Right kidney (tissue), 9 donors: ENCODE data around the gene ABCD3.
"Not testable (repeated sequence)": the region's sequence is repeated elsewhere in the genome, so short reads cannot be mapped to it uniquely, and the experiment has no call there.

Experiments
- DNase-seq: peaks from one replicate; pipeline ENCODE4 v3.0.0-alpha.2; 2016
- long read RNA-seq, 8 donors: transcript quantifications; one replicate each; lab custom pipeline, GENCODE V29; 2026

The ABCD3 gene
- long read RNA-seq, donor 1, partial matches to known transcripts = 0 of 4 reads
- long read RNA-seq, donor 1, other reads (novel, unspliced or antisense) = 0 of 4 reads
- long read RNA-seq, donor 2, partial matches to known transcripts = 7 of 11 reads
- long read RNA-seq, donor 2, other reads (novel, unspliced or antisense) = 0 of 11 reads
- long read RNA-seq, donor 3, partial matches to known transcripts = 0 of 2 reads
- long read RNA-seq, donor 3, other reads (novel, unspliced or antisense) = 0 of 2 reads
- long read RNA-seq, donor 4, transcript ABCD3-202 (23 exons, 3,538 nt) = major isoform, 5 of 5 reads
- long read RNA-seq, donor 4, partial matches to known transcripts = 0 of 5 reads
- long read RNA-seq, donor 4, other reads (novel, unspliced or antisense) = 0 of 5 reads
- long read RNA-seq, donor 5, full-length matches to known transcripts = 12 of 40 reads
- long read RNA-seq, donor 5, partial matches to known transcripts = 28 of 40 reads
- long read RNA-seq, donor 5, other reads (novel, unspliced or antisense) = 0 of 40 reads
- long read RNA-seq, donor 6, transcript ABCD3-202 (23 exons, 3,538 nt) = major isoform, 5 of 5 reads
- long read RNA-seq, donor 6, partial matches to known transcripts = 0 of 5 reads
- long read RNA-seq, donor 6, other reads (novel, unspliced or antisense) = 0 of 5 reads
- long read RNA-seq, donor 7, transcript ABCD3-202 (23 exons, 3,538 nt) = major isoform, 9 of 21 reads
- long read RNA-seq, donor 7, partial matches to known transcripts = 11 of 21 reads
- long read RNA-seq, donor 7, other reads (novel, unspliced or antisense) = 0 of 21 reads
- long read RNA-seq, donor 8, transcript ABCD3-202 (23 exons, 3,538 nt) = major isoform, 8 of 17 reads
- long read RNA-seq, donor 8, partial matches to known transcripts = 9 of 17 reads
- long read RNA-seq, donor 8, other reads (novel, unspliced or antisense) = 0 of 17 reads

DNA sequence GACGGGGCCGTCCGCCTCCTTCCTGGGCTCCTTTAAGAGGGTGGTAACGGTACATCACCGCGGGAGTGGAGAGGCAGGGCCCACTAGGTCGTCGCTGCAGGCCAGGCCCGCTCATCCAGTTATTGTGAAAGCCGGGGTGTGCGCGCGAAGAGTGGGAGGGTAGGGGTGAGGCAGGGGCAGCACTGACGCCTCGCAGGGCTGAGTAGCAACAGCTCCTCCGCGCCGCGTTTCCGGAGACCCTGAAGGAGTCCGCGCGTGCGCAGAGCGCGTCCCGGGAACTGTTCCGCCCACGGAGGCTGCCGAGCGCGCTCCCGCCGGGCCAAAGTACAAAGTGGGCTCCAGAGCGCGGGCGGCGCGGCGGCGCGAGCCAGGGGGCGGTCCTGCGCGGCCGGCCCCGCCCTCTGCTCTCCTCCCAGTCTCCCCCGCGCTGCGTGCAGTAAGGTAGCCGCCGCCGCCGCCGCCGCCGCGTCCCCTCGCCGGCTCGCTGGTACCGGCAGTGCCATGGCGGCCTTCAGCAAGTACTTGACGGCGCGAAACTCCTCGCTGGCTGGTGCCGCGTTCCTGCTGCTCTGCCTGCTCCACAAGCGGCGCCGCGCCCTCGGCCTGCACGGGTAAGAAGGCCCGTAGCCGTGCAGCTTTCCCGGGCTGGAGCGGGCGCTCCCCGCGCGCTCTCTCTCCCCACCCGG is at the start of gene ABCD3:
Gene ABCD3, plus strand, starts transcription at position 412 of the 686 bp plus-strand sequence. Its CDS starts 90 bp downstream, at position 502.
- peak; percentile 98 for DNase-seq

DNA sequence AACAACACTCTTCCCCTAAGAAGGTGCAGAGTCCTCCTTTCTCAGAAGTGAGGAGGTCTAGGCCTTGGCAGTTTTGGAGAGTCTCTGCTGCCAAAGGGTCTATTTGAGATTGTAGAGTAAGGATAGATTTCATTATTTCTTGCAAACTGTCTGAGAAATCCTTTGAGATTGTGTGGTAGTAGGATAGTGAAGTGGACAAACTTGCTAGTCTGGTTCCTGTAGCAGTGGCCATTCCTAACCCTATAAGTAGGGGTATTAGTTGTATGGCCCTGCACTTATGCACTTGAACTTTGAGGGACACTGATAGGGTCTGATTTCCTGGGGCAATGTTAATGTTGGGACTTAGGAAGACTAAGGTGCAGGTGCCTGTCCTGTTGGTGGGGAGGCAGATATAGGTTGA is 45.4 kb upstream of the ABCD3 start:
- DNase-seq = not testable (repeated sequence)

DNA sequence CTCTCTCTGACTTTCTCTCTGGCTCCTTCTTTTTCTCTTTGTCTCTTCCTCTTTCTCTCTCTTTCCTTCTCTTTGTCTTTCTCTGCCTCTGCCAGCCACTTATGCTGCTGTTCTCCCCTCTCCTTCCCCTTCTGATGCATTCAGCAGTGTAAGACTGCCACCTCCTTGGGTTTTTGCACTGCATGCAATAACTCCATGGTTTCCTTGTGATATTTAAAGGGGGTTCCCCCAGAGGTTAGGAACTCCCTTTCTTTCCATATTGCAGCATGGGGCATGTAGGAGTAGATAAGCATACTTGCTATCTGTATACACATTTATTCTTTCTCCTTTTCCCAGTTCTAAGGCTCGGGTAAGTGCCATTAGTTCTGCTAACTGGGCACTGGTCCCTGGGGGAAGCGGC is 44.9 kb upstream of the ABCD3 start:
- not testable (repeated sequence) for DNase-seq

DNA sequence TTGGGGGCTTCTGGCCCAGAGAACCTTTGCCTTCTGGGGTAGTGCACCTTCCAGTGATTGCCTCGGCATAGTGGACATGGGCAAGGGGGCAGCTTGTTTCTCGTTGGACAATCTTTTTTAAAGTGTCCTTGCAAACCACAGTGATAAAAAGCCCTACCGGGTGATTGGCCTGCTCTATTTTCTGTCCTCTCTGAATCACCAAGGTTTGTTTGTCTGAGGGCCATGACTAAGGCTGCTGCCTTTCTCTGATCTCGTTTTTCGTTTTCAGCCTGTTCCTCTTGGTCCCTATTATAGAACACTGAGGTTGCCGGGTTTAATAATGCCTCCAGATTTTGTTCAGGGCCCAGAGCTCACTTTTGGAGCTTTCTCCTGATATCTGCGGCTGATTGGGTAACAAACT is 42.5 kb upstream of the ABCD3 start:
- not testable (repeated sequence) for DNase-seq

DNA sequence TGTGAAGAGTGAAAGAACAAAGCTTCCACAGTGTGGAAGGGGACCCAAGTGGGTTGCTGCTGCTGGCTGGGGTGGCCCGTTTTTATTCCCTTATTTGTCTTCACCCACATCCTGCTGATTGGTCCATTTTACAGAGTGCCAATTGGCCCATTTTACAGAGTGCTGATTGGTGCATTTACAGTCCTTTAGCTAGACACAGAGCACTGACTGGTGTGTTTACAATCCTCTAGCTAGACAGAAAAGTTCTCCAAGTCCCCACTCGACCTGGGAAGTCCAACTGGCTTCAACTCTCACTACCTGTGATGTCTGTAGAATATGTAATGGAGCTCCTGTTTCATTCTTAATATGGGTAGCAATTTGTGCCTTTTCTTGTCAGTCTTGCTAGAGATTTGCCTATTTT is 39.7 kb upstream of the ABCD3 start:
- DNase-seq = not testable (repeated sequence)

DNA sequence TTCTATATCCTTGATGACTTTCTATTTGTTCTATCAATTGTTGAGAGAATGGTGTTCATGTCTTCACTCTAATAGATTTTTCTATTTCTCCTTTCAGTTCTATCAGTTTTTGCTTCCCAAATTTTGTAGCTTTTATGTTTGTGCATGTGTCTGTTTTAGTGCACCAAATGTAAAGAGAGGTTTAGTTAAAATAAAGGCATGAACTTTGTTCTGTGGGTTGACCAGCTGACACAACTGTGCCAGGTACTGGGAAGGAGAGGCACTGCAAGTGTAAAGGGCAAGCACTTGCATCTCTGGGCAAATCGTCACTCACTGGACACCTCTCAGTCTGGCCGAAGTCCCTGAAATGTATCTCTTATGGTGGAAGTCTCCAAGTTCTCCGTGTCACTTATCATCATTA is 38.6 kb upstream of the ABCD3 start:
- no peak for DNase-seq

DNA sequence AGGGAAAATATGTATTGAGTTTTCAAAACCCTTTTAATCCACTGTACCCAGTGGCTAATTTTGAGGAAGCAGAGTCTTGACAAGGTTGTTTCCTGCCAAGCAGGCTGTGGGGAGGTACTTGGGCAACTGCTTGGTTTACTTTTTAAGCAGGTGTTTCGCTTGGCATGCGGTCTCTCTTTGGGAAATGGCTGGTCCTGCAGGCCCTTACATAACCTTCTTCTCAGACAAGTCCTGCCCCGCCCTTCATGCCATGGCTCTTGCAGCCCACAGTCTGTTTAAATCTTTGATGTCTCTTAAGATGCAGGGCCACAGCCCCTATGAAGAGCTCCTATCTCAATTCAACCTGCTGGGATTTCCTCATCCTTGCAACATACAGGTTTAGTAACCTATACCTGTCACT is 36.0 kb upstream of the ABCD3 start:
- DNase-seq = no peak

DNA sequence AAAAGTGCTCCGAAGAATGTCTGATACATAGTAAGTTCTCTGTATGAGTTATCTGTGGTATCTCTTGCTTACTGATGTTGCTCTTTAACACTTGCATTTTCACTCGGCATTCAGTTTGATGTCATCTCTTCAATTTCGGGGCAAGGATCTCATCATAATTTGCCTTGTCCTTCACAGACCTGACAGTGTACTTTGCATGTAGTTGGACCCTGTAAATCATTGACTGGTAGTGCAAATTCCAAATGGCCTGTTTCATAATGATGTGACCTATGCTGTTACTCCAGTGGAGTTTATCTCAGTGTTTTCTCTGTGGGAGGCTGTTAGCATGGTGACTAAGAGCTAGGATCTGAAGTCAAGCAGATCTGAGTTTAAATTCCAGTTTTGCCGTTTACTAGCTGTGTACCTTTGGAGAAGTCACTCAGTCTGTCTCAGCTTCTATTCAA is 34.2 kb upstream of the ABCD3 start:
- no peak for DNase-seq

DNA sequence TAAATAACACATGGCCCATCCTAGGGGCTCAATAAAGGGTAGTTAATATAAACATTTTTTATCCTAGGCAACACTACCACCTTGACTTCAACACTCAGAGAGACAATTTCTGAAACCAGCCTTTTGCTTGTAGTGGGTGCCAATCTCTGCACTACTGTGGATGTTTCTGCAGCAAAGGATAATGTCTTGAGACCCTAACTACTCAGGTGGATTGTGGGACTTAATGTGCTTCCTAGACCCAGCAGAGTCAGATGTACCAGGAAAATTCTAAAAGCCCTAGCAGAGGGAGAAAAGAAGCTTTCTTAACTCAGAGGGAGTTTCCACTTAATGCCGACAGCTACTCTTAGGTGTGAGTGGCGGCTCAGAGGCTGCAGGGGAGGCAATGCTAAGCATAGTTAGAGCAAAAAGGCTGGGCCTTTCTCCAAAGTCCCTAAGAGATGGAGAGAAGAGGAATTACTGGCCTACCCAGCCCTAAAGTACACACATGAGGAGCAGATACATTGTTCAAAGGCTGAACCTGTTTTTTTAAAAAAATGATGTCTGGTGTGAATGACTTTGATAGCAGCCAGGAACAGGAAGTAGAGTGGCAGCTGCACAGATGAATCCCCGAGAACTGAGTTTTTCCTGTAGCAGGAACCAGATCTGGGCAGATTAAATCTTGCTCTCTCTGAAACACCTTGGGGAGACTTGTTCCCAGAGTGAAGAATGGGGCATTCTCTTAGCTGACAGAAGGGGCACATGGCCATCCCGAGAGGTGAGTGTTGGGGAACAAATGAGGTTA is 33.5 kb upstream of the ABCD3 start:
- DNase-seq = no peak

DNA sequence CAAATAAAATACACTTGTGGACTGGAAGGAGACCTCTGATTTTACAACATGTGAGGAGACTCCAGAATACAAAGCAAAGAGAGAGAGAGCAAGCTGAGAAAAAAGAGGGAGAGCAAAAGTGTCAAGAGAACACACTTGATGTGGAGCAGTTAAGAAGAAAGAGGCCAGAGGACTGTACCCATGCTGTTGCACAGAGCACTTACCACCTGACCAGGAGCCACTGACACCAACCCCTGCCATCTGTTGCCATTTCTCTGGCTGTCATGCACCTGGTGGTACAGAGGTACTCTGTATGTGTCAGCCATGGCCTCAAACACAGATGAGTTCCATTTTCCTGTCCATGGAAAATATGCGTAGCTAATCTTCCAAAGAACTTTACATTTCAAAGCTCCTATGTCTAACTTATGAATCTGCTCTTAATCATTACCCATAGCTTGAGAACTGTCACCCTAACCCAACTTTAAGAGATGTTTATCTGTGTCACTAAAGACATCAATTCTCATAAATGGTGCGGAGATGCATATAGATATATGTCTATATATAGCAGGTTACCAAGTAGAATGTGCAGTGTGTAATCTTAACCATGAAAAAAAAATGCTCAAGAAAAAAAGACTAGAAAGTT is 32.8 kb upstream of the ABCD3 start:
- DNase-seq = no peak

DNA sequence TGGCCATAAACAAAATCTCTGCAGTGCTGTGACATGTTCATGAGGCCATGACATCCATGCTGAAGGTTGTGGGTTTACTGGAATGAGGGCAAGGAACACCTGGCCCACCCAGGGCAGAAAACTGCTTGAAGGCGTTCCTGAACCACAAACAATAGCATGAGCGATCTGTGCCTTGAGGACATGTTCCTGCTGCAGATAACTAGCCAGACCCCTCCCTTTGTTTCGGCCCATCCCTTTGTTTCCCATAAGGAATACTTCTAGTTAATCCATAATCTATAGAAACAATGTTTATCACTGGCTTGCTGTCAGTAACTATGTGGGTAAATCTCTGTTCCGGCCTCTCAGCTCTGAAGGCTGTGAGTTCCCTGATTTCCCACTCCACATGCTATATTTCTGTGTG is 28.9 kb upstream of the ABCD3 start:
- DNase-seq = no peak

DNA sequence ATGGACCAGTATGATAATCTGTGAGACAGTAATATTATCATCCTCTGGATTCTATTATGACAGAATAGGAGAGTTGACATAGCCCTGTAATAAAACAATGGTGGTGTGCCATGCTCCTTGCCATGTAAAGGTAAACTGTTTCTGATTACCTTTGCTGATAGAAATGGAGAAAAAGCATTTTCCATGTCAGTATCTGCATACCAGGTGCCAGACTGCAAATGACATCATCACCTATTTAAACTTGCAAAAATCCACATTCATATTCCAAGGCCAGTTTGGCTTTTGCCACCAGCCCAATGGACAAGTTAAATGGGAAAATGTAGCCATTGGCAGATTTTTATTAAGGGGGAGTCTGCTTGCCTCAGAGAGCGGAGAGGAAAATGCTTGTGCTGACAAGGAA is 23.9 kb upstream of the ABCD3 start:
- no peak for DNase-seq

DNA sequence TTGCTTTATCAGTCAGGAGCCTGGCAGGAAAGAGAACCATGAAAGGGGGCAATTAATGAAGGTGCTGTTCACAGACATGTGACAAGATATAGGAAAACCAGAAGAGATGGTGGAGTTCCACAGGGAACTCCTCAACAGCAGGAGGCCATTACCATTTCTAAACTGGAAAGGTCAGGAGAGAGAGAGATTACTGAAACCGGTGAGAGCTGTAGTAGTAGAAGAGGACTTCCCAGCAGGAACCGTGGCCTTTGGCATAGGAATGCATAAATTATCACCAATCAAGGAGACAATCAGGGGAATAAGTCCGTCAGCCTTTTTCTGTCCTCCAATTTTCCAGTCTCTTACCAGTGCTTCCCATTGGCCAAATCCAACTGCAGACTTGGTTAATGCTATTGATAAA is 23.0 kb upstream of the ABCD3 start:
- DNase-seq = no peak

DNA sequence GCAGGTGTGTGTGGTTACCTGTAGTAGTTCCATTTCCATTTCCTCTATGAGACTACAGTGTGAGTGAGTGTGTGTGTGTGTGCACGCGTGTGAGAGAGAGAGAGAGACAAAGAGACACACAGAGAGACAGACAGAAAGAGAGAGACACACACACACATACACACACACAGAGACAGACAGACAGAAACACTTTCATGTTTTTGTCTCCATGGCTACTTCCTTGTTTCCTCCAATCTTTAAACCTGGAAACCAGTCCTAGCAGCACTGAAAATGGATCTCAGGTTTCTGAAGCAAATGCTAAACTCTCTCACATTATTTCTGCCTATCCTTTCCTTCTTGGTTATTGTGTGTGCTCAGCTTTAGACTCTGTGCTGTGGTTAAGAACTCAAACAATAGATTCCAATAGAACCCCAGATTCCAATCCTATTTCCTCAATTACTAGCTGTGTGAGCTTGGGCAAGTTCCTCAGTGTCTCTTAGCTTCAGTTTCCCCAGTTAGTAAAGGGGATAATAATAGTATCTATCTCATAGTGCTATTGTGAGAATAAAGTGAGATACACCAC is 22.4 kb upstream of the ABCD3 start:
- DNase-seq = no peak

DNA sequence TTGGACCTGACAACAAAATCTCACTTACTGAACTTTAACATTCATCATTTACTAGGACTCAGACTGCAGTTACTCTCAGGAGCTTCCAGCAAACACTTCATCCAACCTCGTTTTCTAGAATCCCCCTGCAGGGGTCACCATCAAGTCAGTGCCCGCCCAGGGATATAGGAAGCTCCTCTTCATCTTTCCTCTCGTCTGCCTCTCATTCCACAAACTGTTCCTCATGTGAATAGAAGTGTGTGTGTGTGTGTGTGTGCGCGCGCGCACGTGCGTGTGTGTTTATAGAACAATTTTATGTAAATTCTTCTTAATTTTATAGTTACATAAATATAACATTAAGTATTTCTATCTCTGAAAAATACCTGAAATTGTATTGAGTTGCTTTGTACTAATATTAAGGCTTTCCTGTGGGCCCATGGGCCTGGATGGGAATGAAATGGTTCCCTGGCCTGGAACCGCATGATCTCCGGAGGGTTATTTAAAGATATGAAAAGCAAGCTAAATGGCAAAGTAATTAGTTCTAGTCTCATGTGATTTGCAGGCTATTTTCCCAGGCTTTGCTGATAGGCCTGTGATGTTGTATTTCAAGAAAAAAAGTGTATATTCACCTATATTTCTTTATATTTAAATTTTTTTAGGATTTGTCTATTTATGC is 21.7 kb upstream of the ABCD3 start:
- DNase-seq = no peak

DNA sequence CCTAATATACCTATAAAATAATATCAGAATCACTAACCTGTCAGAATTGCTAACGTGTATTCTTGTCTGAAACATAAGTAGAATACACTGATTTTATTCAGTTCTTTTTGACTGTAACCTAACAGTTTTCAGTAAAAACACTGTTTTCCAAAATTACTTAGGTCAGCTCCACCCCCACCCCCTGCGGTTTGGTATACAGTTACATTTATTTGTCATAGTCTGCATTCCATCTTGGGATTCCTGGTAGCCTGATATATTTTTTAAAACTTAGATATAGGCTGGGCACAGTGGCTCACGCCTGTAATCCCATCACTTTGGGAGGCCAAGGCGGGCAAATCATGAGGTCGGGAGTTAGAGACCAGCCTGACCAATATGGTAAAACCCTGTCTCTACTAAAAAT is 19.8 kb upstream of the ABCD3 start:
- no peak for DNase-seq

DNA sequence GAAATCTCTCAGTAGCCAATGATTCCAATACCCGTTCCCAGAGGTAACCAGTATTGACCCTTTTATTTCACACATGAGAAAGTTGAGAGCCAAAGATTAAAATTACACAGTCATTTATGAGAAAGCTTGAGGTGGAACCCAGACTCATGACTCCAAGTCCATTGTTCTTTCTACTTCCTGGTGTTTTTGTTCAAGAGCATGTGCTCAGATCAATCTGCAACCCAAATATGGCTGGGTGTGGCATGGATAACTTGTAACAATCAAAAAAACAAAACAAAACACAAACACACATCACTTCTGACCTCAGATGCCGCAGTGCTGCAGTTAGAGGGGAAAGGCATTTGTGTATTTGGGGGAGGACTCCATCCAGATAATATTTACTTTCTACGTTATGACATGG is 18.7 kb upstream of the ABCD3 start:
- DNase-seq = no peak

DNA sequence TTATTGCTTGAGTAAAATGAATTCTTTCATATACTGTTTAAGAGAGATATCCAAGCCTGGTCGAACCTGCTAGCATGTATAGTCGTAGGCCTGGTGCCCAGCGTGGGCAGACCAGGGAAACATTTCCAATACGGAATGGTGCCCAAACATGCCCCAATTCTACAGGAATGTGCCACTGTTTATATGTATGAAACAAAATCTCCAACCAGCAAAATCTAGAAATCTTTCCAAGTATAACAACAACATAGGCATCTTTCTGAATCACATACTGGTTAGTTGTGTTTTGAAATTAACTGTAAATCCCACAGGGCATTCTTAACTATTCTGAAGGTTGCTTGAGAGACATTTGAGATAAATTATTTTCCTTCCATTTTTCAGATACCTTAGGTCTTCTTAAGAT is 17.0 kb upstream of the ABCD3 start:
- no peak for DNase-seq

DNA sequence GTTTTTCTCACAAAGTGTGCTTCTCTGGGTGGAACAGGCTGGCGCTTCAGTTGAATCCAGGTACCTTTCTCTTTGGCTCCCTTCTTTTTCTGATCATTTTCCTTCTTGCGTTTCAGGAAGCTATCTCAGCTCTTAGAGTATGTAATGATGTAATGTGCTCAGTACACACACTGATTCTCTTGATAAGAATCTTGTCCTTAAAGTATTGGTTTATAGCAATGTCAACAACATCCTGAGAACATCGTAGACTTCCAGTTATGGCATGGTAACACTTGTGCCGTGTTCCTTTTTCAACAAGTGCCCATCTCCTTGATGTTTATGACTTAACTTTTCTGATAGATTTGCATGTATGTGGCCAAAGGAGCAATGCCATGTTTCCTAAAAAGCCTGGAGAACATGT is 11.7 kb upstream of the ABCD3 start:
- DNase-seq = no peak

DNA sequence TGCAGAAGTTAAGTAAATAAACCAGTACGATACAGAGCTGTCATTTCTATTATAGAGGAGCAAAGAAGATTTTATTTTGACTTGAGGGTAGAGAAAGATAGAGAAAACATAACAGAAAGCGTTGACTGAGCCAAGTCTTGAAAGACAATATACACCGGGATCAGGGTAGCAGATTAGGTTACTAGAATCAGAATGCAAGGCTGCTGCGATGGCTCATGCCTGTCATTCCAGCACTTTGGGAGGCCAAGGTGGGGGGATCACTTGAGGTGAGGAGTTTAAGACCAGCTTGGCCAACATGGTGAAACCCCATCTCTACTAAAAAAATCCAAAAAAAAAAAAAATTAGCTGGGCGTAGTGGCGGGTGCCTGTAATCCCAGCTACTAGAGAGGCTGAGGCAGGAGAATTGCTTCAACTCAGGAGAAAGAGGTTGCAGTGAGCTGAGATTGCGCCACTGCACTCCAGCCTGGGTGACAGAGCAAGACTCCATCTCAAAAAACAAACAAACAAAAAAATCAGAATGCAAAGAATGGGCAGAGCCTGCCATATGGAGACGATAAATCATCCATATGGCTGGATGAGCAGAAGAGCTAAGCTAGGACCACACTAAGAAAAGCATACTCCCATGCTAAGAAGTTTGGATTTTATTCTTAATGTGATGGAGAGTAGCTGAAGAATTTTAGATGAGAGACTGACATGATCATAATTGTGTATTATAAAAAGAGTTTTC is 9.9 kb upstream of the ABCD3 start:
- DNase-seq = no peak
